ENCODE results near the gene PHLPP2. TPM values are rescaled to one million over a fixed set of nuclear protein-coding genes. Genes with fewer than 3 reads are reported as not detected.
"Not testable (repeated sequence)": the region's sequence is repeated elsewhere in the genome, so short reads cannot be mapped to it uniquely, and the experiment has no call there.

The PHLPP2 gene
- total RNA-seq, 1 donor from 2014 or later = 7.2 TPM

- intact Hi-C loops (cut with micrococcal nuclease) = no loop called here
Measured at GRCh38 chr16:71622088-71622487, 102.4 kb downstream of the PHLPP2 start.

GRCh38 chr16:71618429-71618828 is 106.1 kb downstream of the PHLPP2 start:
- intact Hi-C loops (cut with micrococcal nuclease) = no loop called here

- intact Hi-C loops (cut with micrococcal nuclease) = not testable (repeated sequence)
Measured at GRCh38 chr16:71614956-71615355, 109.5 kb downstream of the PHLPP2 start.

- intact Hi-C loops (cut with micrococcal nuclease) = loop anchor here (1.0 to 2.0 kb wide), 3 partner anchors 46 to 198 kb away; no protein-coding TSS in a partner anchor
Measured at GRCh38 chr16:71610936-71611871, 113.3 kb downstream of the PHLPP2 start.

- intact Hi-C loops (cut with micrococcal nuclease) = loop anchor here (2.0 kb wide), 2 partner anchors 68 to 198 kb away; no protein-coding TSS in a partner anchor
Measured at GRCh38 chr16:71610447-71610846, 114.1 kb downstream of the PHLPP2 start.

GRCh38 chr16:71609066-71609465 is 115.4 kb downstream of the PHLPP2 start:
- intact Hi-C loops (cut with micrococcal nuclease) = no loop called here

GRCh38 chr16:71600822-71601221 is 123.7 kb downstream of the PHLPP2 start:
- intact Hi-C loops (cut with micrococcal nuclease) = no loop called here

- intact Hi-C loops (cut with micrococcal nuclease) = not testable (repeated sequence)
Measured at GRCh38 chr16:71598426-71598825, 126.1 kb downstream of the PHLPP2 start.

- intact Hi-C loops (cut with micrococcal nuclease) = not testable (repeated sequence)
Measured at GRCh38 chr16:71595340-71595826, 129.1 kb downstream of the PHLPP2 start.

Other genes starting within 250 kb of the PHLPP2 start
- 1.8 and 2.8 TPM in 2 replicates for gene ZNF19, start 235.4 kb downstream of the PHLPP2 start, total RNA-seq
- gene CHST4, start 198.3 kb downstream of the PHLPP2 start, total RNA-seq = not detected in 2 replicates
- not detected in 2 replicates for gene TAT, start 147.6 kb downstream of the PHLPP2 start, total RNA-seq
- gene MARVELD3, start 98.5 kb downstream of the PHLPP2 start, total RNA-seq = not detected in 2 replicates
- 93.2 and 104 TPM in 2 replicates for gene AP1G1, start 84.1 kb upstream of the PHLPP2 start, total RNA-seq
- gene ATXN1L, start 121.3 kb upstream of the PHLPP2 start, total RNA-seq = 20.7 and 21.8 TPM in 2 replicates
- 4.5 and 5.3 TPM in 2 replicates for gene ZNF821, start 159.5 kb upstream of the PHLPP2 start, total RNA-seq
- 160 and 176 TPM in 2 replicates for gene IST1, start 170.8 kb upstream of the PHLPP2 start, total RNA-seq